Natural killer cell (primary cell): ENCODE data around the gene CLEC4A. TPM values are rescaled to one million over a fixed set of nuclear protein-coding genes. Genes with fewer than 3 reads are reported as not detected.
"Not testable (repeated sequence)": the region's sequence is repeated elsewhere in the genome, so short reads cannot be mapped to it uniquely, and the experiment has no call there.

Source experiments
- ATAC-seq, 3 donors: fragments of 150-1000 bp in 2 of 3; fragments of 200-7000 bp in 1 of 3; cut with Tn5 transposase; 1 replicate in 1 of 3; 2 replicates in 2 of 3; pipeline ENCODE4 v1.10.0; 2021; ENCODE audit warnings: mild to moderate bottlenecking in 2 of 3, moderate library complexity in 2 of 3
- DNase-seq, 2 donors: peaks; one replicate each; pipeline versions ENCODE4 v3.0.0 to v3.0.0-alpha.2; 2013 to 2021; ENCODE audit warnings: mixed read lengths in 1 of 2
- H3K27ac ChIP-seq: one replicate; pipeline ENCODE4 v1.5.1; 2013; ENCODE audit warnings: mild to moderate bottlenecking, low read length
- H3K27me3 ChIP-seq: one replicate; pipeline ENCODE4 v1.6.1; 2013; ENCODE audit warnings: low read length; ENCODE audit not compliant: control insufficient read depth, insufficient read depth
- H3K36me3 ChIP-seq: one replicate; pipeline ENCODE4 v1.6.1; 2013; ENCODE audit warnings: low read length; ENCODE audit not compliant: control insufficient read depth, insufficient read depth
- H3K4me1 ChIP-seq: one replicate; pipeline ENCODE4 v1.6.1; 2013; ENCODE audit warnings: low read length; ENCODE audit not compliant: control insufficient read depth, insufficient read depth
- H3K4me3 ChIP-seq: one replicate; pipeline ENCODE4 v1.5.1; 2013; ENCODE audit warnings: low read length
- H3K9me3 ChIP-seq: one replicate; pipeline ENCODE4 v1.6.1; 2013; ENCODE audit warnings: low read length; ENCODE audit not compliant: control insufficient read depth, insufficient read depth
- H3K27ac Mint-ChIP-seq, 2 donors: one replicate each; pipeline ENCODE4 v1.8.0; 2022; ENCODE audit warnings: mild to moderate bottlenecking in 2 of 2, mixed read lengths in 2 of 2, moderate library complexity in 1 of 2
- H3K27me3 Mint-ChIP-seq, 2 donors: one replicate each; pipeline ENCODE4 v1.8.0; 2022; ENCODE audit warnings: low read depth in 2 of 2, mixed read lengths in 2 of 2
- H3K36me3 Mint-ChIP-seq: one replicate; pipeline ENCODE4 v1.8.0; 2022; ENCODE audit warnings: mixed read lengths
- H3K4me1 Mint-ChIP-seq, 2 donors: one replicate each; pipeline ENCODE4 v1.8.0; 2022; ENCODE audit warnings: mixed read lengths in 2 of 2
- H3K4me3 Mint-ChIP-seq: one replicate; pipeline ENCODE4 v1.8.0; 2022; ENCODE audit warnings: mild to moderate bottlenecking, moderate library complexity, mixed read lengths
- H3K9me3 Mint-ChIP-seq, 2 donors: one replicate each; pipeline ENCODE4 v1.8.0; 2022; ENCODE audit warnings: mixed read lengths in 2 of 2
- WGBS: methylation state at CpG from one replicate; pipeline ENCODE4 v1.1.7; 2013; ENCODE audit warnings: missing lambda C conversion rate; ENCODE audit not compliant: insufficient coverage; 5-methylcytosine and 5-hydroxymethylcytosine counted together
- intact Hi-C: fragments of 100-400 bp; cut with micrococcal nuclease; formaldehyde crosslinking; loops from one replicate; pipeline ENCODE4 v1.14.2; 2022
- total RNA-seq, 4 donors: library from RNA; stranded (reverse); fragments of 120-200 nt in 1 of 4; gene quantifications; one replicate each; pipeline versions ENCODE4 v1.2.3 to v1.2.4, GENCODE V29; 2013 to 2022
- TF ChIP-seq, protein P1 (sequence below): fragments of 200-600 bp; IDR thresholded peaks from one replicate; pipeline ENCODE4 v1.8.0; 2022; ENCODE audit warnings: antibody characterized with exemption

The CLEC4A gene
- total RNA-seq, 3 donors from 2014 or later (not counting 1 experiment from before 2014, with no cell fraction given), result 1.6 to 6.9 (median 1.7) TPM

DNA sequence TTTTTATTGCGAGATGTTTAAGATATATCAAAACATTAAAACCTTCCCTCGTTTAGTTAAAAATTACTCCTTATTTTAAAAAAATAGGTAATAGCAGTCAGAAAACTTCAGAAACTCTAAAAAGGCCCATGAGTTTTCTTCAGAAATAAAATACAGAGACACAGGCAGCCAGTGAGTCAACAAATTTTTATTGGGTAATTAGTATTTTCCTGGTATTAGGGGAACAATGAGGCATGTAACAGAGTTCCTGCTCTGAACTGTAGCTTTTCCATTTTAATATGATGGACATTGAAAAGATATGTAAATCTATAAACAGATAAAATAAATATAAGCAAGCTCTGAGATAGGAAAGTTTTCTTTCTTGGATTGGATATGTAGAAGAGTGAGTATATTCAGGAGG, 33.0 kb downstream of the CLEC4A start:
- TF ChIP-seq, protein P1, sequence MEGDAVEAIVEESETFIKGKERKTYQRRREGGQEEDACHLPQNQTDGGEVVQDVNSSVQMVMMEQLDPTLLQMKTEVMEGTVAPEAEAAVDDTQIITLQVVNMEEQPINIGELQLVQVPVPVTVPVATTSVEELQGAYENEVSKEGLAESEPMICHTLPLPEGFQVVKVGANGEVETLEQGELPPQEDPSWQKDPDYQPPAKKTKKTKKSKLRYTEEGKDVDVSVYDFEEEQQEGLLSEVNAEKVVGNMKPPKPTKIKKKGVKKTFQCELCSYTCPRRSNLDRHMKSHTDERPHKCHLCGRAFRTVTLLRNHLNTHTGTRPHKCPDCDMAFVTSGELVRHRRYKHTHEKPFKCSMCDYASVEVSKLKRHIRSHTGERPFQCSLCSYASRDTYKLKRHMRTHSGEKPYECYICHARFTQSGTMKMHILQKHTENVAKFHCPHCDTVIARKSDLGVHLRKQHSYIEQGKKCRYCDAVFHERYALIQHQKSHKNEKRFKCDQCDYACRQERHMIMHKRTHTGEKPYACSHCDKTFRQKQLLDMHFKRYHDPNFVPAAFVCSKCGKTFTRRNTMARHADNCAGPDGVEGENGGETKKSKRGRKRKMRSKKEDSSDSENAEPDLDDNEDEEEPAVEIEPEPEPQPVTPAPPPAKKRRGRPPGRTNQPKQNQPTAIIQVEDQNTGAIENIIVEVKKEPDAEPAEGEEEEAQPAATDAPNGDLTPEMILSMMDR, result no peak
- no peaks in the 10 kb centered on the region for H3K36me3 ChIP-seq
- no peaks in the 10 kb centered on the region for H3K4me1 ChIP-seq
- no CpG with 5 or more reads among the region's 2 CpGs for WGBS
- H3K27me3 Mint-ChIP-seq, result peaks cover 43 to 72% of the 10 kb centered on the region in 2 donors
- no peaks in the 10 kb centered on the region for H3K9me3 Mint-ChIP-seq
- peaks cover 10% of the 10 kb centered on the region for H3K27me3 ChIP-seq
- ATAC-seq, result no peak
- H3K36me3 Mint-ChIP-seq, result no peaks in the 10 kb centered on the region
- H3K27ac Mint-ChIP-seq, result no peak overlapping the region
- no peak overlapping the region for H3K4me3 ChIP-seq
- no peaks in the 10 kb centered on the region for H3K9me3 ChIP-seq
- intact Hi-C loops, result no loop called here
- H3K4me3 Mint-ChIP-seq, result no peak overlapping the region
- DNase-seq, result no peak
- no peak overlapping the region for H3K27ac ChIP-seq
- no peaks in the 10 kb centered on the region for H3K4me1 Mint-ChIP-seq

DNA sequence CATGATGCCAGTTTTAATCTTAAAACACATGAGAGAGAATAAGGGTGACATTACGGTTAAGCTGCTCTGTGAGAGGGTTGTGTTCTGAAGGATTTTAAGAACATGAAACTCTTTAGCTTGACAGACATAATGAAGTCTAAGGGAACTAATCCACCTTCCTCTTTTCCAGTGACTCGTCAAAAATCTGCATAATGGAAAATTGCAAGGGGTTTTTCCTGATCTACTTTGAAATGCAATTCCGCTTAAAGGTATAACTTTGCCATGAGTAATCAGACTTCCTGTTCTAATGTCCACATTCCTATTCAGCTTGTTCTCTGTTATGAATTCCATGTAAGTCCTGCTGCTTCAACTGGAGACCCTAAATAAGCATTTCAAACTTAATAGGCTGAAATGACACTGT, 33.4 kb downstream of the CLEC4A start, which contains the start of gene ZNF705A:
TSS of gene ZNF705A (plus strand) at position 171 of the 400 bp plus-strand sequence. CDS start 15,611 bp downstream, outside the sequence.
- ATAC-seq, result peak in 1 of 3 donors; percentile 50
- H3K27ac ChIP-seq, result no peak within 1 kb of the TSS
- no peaks in the 10 kb centered on the region for H3K9me3 ChIP-seq
- peaks cover 42 to 72% of the 10 kb centered on the region in 2 donors for H3K27me3 Mint-ChIP-seq
- 52% methylated on average over 3 of the region's 3 CpGs for WGBS
- no peaks in the 10 kb centered on the region for H3K36me3 ChIP-seq
- TF ChIP-seq, protein P1, result no peak
- no peaks in the 10 kb centered on the region for H3K4me1 Mint-ChIP-seq
- intact Hi-C loops, result no loop called here
- no peaks in the 10 kb centered on the region for H3K9me3 Mint-ChIP-seq
- H3K27ac Mint-ChIP-seq, result no peak within 1 kb of the TSS
- no peaks in the 10 kb centered on the region for H3K4me1 ChIP-seq
- H3K27me3 ChIP-seq, result peaks cover 10% of the 10 kb centered on the region
- H3K36me3 Mint-ChIP-seq, result no peaks in the 10 kb centered on the region
- H3K4me3 ChIP-seq, result no peak within 1 kb of the TSS
- no peak for DNase-seq
- no peak within 1 kb of the TSS for H3K4me3 Mint-ChIP-seq

GRCh38 chr12:8157484-8158198, 34.2 kb downstream of the CLEC4A start:
- H3K27ac ChIP-seq, result no peak overlapping the region

DNA sequence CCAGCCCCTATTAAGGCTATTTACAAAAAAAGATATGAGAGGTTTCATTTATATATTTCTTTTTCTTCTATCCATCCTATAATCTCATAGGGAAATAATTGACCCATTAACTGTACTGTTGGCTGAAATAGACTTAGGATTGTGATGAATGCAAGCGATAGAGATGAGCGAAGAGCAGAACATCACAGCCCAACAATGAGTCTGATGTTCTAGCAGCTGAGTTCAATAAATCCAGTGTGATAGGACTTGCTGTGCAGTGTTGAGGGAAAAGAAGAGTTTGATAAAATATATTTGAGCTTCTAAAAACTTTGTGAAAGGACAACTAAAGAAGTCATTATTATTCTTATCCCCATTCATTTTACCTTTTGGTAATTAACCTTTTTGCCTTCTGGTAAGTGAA, 49.5 kb downstream of the CLEC4A start:
- H3K27ac Mint-ChIP-seq, DNase-seq, H3K4me1 ChIP-seq, H3K27ac ChIP-seq, H3K4me3 ChIP-seq, ATAC-seq, H3K36me3 ChIP-seq, H3K36me3 Mint-ChIP-seq, H3K9me3 ChIP-seq, H3K9me3 Mint-ChIP-seq, H3K4me3 Mint-ChIP-seq, intact Hi-C loops, H3K4me1 Mint-ChIP-seq, H3K27me3 ChIP-seq: not testable (repeated sequence)
- peaks cover 5 to 13% of the 10 kb centered on the region in 2 donors for H3K27me3 Mint-ChIP-seq
- WGBS, result no CpG with 5 or more reads among the region's 2 CpGs

More at GRCh38 chr12:8157484-8158198, 34.2 kb downstream of the CLEC4A start:
- peaks cover 37 to 65% of the 10 kb centered on the region in 2 donors for H3K27me3 Mint-ChIP-seq
- intact Hi-C loops, result no loop called here
- H3K27ac Mint-ChIP-seq, result no peak overlapping the region
- Histone ChIP-seq H3K9me3 (no peaks in the 10 kb centered on the region), H3K27me3 (peaks cover 10% of the 10 kb centered on the region), H3K4me3 (no peak overlapping the region), H3K4me1 (no peaks in the 10 kb centered on the region), H3K36me3 (no peaks in the 10 kb centered on the region)
- no peaks in the 10 kb centered on the region for H3K4me1 Mint-ChIP-seq
- no peaks in the 10 kb centered on the region for H3K9me3 Mint-ChIP-seq
- no peaks in the 10 kb centered on the region for H3K36me3 Mint-ChIP-seq
- H3K4me3 Mint-ChIP-seq, result no peak overlapping the region
- no peak for ATAC-seq
- no peak for DNase-seq
- TF ChIP-seq, protein P1, result no peak
